Heart left ventricle (tissue), 13 donors: ENCODE measurements around the gene DHRS12.

Source experiments
- POLR2A ChIP-seq, 2 donors: fragments of 450-650 bp; IDR thresholded peaks; one replicate each; pipeline ENCODE4 v1.6.1; 2017; ENCODE audit warnings: antibody characterized with exemption in 2 of 2, mild to moderate bottlenecking in 2 of 2, moderate library complexity in 2 of 2
- TF ChIP-seq, protein P1 (sequence below), 12 donors: fragments of 200-600 bp; sonication (generic) in 4 of 12; IDR thresholded peaks; one replicate each; pipeline versions ENCODE4 v1.5.0 to v1.8.0; 2018 to 2022; ENCODE audit warnings: antibody characterized with exemption in 12 of 12, mild to moderate bottlenecking in 5 of 12
- donor health status: ischemic (EF 13 %, LVEDD 7.1; RV severe dilation, severe dysfunction).
- donor health status: DM: no; HTN: yes; CAD: no.
- donor health status: DM: no; HTN: no; CAD: no.
- donor health status: ischemic (EF 25% LVEDD 6.9; RV normal size, moderate dysfunction).
- donor health status: ischemic (EF 25% LVEDD 5.7; RV mildly dilated, moderate dysfunction).
- donor health status: ischemic (EF 35%, LVEDD 5.7; RV mildly dilated, moderate dysfunction).
- donor health status: nonischemic (EF 11% LVEDD 7.7; RV severe dilation, severe dysfunction).
- donor health status: DM: yes; HTN: yes; CAD: no.
- donor health status: PGD.
- donor health status: ischemic (EF 29% LVEDD 5.4; RV normal size, mild dysfunction).
- donor health status: nonischemic (EF 23%, LVEDD 6.1; RV moderate dilation, normal function).

DNA sequence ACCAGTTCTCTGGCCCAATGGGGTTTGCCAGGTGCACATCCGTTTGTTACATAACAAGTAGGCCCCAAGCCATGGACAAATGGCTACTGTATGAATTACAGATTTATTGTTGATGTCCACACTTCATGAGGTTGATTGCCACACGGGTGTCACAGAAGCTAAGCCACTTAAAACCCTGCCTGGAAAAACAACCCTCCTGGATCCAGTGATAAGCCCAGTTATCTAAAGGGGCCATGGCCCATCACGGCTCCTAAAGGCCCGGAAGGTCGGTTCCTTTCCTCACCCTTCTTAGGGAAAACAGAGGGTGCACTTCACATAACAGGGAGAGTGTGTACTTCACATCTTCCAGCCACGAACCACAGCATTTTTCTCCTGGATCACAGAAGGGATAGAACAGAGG, 37.0 kb upstream of the DHRS12 start:
- no peak for TF ChIP-seq POLR2A (IDR thresholded peaks at IDR 0.05)
- TF ChIP-seq, protein P1, sequence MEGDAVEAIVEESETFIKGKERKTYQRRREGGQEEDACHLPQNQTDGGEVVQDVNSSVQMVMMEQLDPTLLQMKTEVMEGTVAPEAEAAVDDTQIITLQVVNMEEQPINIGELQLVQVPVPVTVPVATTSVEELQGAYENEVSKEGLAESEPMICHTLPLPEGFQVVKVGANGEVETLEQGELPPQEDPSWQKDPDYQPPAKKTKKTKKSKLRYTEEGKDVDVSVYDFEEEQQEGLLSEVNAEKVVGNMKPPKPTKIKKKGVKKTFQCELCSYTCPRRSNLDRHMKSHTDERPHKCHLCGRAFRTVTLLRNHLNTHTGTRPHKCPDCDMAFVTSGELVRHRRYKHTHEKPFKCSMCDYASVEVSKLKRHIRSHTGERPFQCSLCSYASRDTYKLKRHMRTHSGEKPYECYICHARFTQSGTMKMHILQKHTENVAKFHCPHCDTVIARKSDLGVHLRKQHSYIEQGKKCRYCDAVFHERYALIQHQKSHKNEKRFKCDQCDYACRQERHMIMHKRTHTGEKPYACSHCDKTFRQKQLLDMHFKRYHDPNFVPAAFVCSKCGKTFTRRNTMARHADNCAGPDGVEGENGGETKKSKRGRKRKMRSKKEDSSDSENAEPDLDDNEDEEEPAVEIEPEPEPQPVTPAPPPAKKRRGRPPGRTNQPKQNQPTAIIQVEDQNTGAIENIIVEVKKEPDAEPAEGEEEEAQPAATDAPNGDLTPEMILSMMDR (IDR thresholded peaks at IDR 0.05) = no peak
